Activated T-helper 1 cell treated with anti-CD3 and anti-CD28 coated beads, Interleukin-2, amount 50 U/mL, for 16 hours (primary cell): ENCODE measurements around the gene TIE1.

ENCODE experiments used
- DNase-seq, 2 donors: peaks; one replicate each; pipeline ENCODE4 v3.0.0-alpha.2; 2020; ENCODE audit warnings: low read depth in 1 of 2, low spot score in 1 of 2

Gene TIE1

GRCh38 chr1:43292679-43293078 is 8.1 kb upstream of the TIE1 start:
- no peak for DNase-seq

GRCh38 chr1:43293176-43293575 is 7.6 kb upstream of the TIE1 start:
- no peak for DNase-seq

- no peak for DNase-seq
Measured at GRCh38 chr1:43293896-43294760, 6.7 kb upstream of the TIE1 start.

GRCh38 chr1:43294761-43295160 is 6.0 kb upstream of the TIE1 start:
- no peak for DNase-seq

- no peak for DNase-seq
Measured at GRCh38 chr1:43296207-43296606, 4.6 kb upstream of the TIE1 start.

GRCh38 chr1:43298055-43298454 is 2.7 kb upstream of the TIE1 start:
- no peak for DNase-seq

- DNase-seq = no peak
Measured at GRCh38 chr1:43299101-43299500, 1.7 kb upstream of the TIE1 start.

GRCh38 chr1:43302201-43302600 is 1.4 kb downstream of the TIE1 start:
- no peak for DNase-seq

- DNase-seq = no peak
Measured at GRCh38 chr1:43302721-43303470, 2.1 kb downstream of the TIE1 start.

GRCh38 chr1:43303471-43304313 is 2.9 kb downstream of the TIE1 start:
- no peak for DNase-seq

GRCh38 chr1:43304314-43304681 is 3.5 kb downstream of the TIE1 start:
- DNase-seq = no peak

- no peak for DNase-seq
Measured at GRCh38 chr1:43304771-43305300, 4.1 kb downstream of the TIE1 start.

GRCh38 chr1:43305461-43305860 is 4.7 kb downstream of the TIE1 start:
- no peak for DNase-seq

- DNase-seq = no peak
Measured at GRCh38 chr1:43305926-43306687, 5.3 kb downstream of the TIE1 start.

GRCh38 chr1:43306688-43307457 is 6.1 kb downstream of the TIE1 start:
- DNase-seq = no peak

GRCh38 chr1:43307458-43308158 is 6.8 kb downstream of the TIE1 start:
- DNase-seq = no peak

- DNase-seq = no peak
Measured at GRCh38 chr1:43308635-43309404, 8.0 kb downstream of the TIE1 start.

GRCh38 chr1:43309405-43310025 is 8.7 kb downstream of the TIE1 start:
- DNase-seq = no peak
